ENCODE results near the gene ARHGEF7.

- TF ChIP-seq CTCF (IDR thresholded peaks at IDR 0.05 in 2 of 3, conservative IDR thresholded peaks at IDR 0.05 in 1 of 3; ENCODE audit: borderline replicate concordance in 1 of 3, insufficient read depth in 1 of 3, low read depth in 2 of 3, low read length in 2 of 3) (no peak), ZNF274 (IDR thresholded peaks at IDR 0.05; ENCODE audit: low read depth, low read length) (no peak), YY1 (IDR thresholded peaks at IDR 0.05; ENCODE audit: extremely low read depth, insufficient replicate concordance, low read depth, low read length) (no peak), JUND (IDR thresholded peaks at IDR 0.05) (no peak), ZBTB33 (IDR thresholded peaks at IDR 0.05; ENCODE audit: extremely low read depth, insufficient replicate concordance, low read length) (no peak), EZH2 (IDR thresholded peaks at IDR 0.05) (no peak), POLR2A (IDR thresholded peaks at IDR 0.05; ENCODE audit: borderline replicate concordance, extremely low read depth, insufficient read depth, insufficient read length) (no peak), FOSL1 (IDR thresholded peaks at IDR 0.05; ENCODE audit: low read depth) (no peak)
Measured at GRCh38 chr13:111342721-111343120, 227.6 kb downstream of the ARHGEF7 start.
